ENCODE data around the gene SPSB1.

Gene SPSB1

GRCh38 chr1:9331016-9331415 lies 38.3 kb downstream of the SPSB1 start:
- Mint-ChIP-seq H3K27me3 (ENCODE audit: low read depth, poor library complexity) (peaks cover 12% of the 10 kb centered on the region), H3K27ac (peak overlapping the region; percentile 72), H3K4me3 (no peak overlapping the region), H3K4me1 (peaks cover 69% of the 10 kb centered on the region), H3K36me3 (ENCODE audit: low read depth) (peaks cover 17% of the 10 kb centered on the region), H3K9me3 (no peaks in the 10 kb centered on the region)
- no peak for DNase-seq
- TF ChIP-seq CTCF (IDR thresholded peaks at IDR 0.05): no peak

GRCh38 chr1:9331558-9332346 lies 39.1 kb downstream of the SPSB1 start:
- no peak for DNase-seq
- peaks cover 12% of the 10 kb centered on the region for H3K27me3 Mint-ChIP-seq (ENCODE audit: low read depth, poor library complexity)
- H3K4me1 Mint-ChIP-seq: peaks cover 66% of the 10 kb centered on the region
- H3K27ac Mint-ChIP-seq: peak overlapping the region; percentile 52
- H3K4me3 Mint-ChIP-seq: no peak overlapping the region
- no peak for TF ChIP-seq CTCF (IDR thresholded peaks at IDR 0.05)
- H3K9me3 Mint-ChIP-seq: no peaks in the 10 kb centered on the region
- H3K36me3 Mint-ChIP-seq (ENCODE audit: low read depth): peaks cover 18% of the 10 kb centered on the region

- H3K36me3 Mint-ChIP-seq (ENCODE audit: low read depth): peaks cover 18% of the 10 kb centered on the region
- no peaks in the 10 kb centered on the region for H3K9me3 Mint-ChIP-seq
- peak overlapping the region; percentile 9 for H3K27ac Mint-ChIP-seq
- no peak for TF ChIP-seq CTCF (IDR thresholded peaks at IDR 0.05)
- no peak overlapping the region for H3K4me3 Mint-ChIP-seq
- peaks cover 12% of the 10 kb centered on the region for H3K27me3 Mint-ChIP-seq (ENCODE audit: low read depth, poor library complexity)
- DNase-seq: no peak
- H3K4me1 Mint-ChIP-seq: peaks cover 63% of the 10 kb centered on the region
These were observed 39.9 kb downstream of the SPSB1 start for GRCh38 chr1:9332513-9333143.

GRCh38 chr1:9338397-9339246 lies 45.9 kb downstream of the SPSB1 start:
- Mint-ChIP-seq H3K4me3 (no peak overlapping the region), H3K27ac (peak overlapping the region; percentile 77), H3K4me1 (peaks cover 74% of the 10 kb centered on the region), H3K36me3 (ENCODE audit: low read depth) (peaks cover 25% of the 10 kb centered on the region), H3K27me3 (ENCODE audit: low read depth, poor library complexity) (peaks cover 7% of the 10 kb centered on the region), H3K9me3 (peaks cover 6% of the 10 kb centered on the region)
- TF ChIP-seq CTCF (IDR thresholded peaks at IDR 0.05): no peak
- DNase-seq: no peak

GRCh38 chr1:9340172-9340854 lies 47.6 kb downstream of the SPSB1 start:
- Mint-ChIP-seq H3K4me1 (peaks cover 69% of the 10 kb centered on the region), H3K27me3 (ENCODE audit: low read depth, poor library complexity) (peaks cover 3% of the 10 kb centered on the region), H3K4me3 (peak overlapping the region; percentile 45), H3K9me3 (peaks cover 6% of the 10 kb centered on the region), H3K27ac (peak overlapping the region; percentile 59), H3K36me3 (ENCODE audit: low read depth) (peaks cover 20% of the 10 kb centered on the region)
- DNase-seq: no peak
- TF ChIP-seq CTCF (IDR thresholded peaks at IDR 0.05): no peak
